ENCODE data around the gene APOA5. TPM values are rescaled to one million over a fixed set of nuclear protein-coding genes. Genes with fewer than 3 reads are reported as not detected.

The APOA5 gene
- total and polyA plus RNA-seq, 2 of the 13 experiments (the other 11 are each of a cell fraction or from before 2014, with no cell fraction given): 44.0 to 49.1 TPM

- no peak for TF ChIP-seq IRF9 (CRISPR knock-in tag; IDR thresholded peaks at IDR 0.05; ENCODE audit: borderline replicate concordance)
- TF ChIP-seq CEBPB (IDR thresholded peaks at IDR 0.05; ENCODE audit: borderline replicate concordance, low read depth, low read length): no peak
- TF ChIP-seq CCDC6 (CRISPR knock-in tag; IDR thresholded peaks at IDR 0.05): no peak
- no peak for TF ChIP-seq ZNF749 (CRISPR knock-in tag; IDR thresholded peaks at IDR 0.05; ENCODE audit: borderline replicate concordance)
- TF ChIP-seq ZNF644 (CRISPR knock-in tag; IDR thresholded peaks at IDR 0.05; ENCODE audit: low read depth): no peak
- no peak for TF ChIP-seq MXD3 (CRISPR knock-in tag; IDR thresholded peaks at IDR 0.05)
- no peak for TF ChIP-seq KLF15 (CRISPR knock-in tag; IDR thresholded peaks at IDR 0.05; ENCODE audit: borderline replicate concordance)
- no peak for TF ChIP-seq GTF2F1 (IDR thresholded peaks at IDR 0.05; ENCODE audit: low read length)
- no peak for TF ChIP-seq GABPB1 (CRISPR knock-in tag; IDR thresholded peaks at IDR 0.05)
- no peak for TF ChIP-seq ZNF382 (CRISPR knock-in tag; IDR thresholded peaks at IDR 0.05; ENCODE audit: borderline replicate concordance)
- TF ChIP-seq DNMT1 (CRISPR knock-in tag; IDR thresholded peaks at IDR 0.05): no peak
- TF ChIP-seq POLR2G (IDR thresholded peaks at IDR 0.05; ENCODE audit: low read depth, low read length): no peak
- 0 out of 2 replicates have a peak, but pooled peaks have one; percentile 28 for TF ChIP-seq ZNF615 (CRISPR knock-in tag; IDR thresholded peaks at IDR 0.05; ENCODE audit: borderline replicate concordance)
- TF ChIP-seq ZNF563 (CRISPR knock-in tag; IDR thresholded peaks at IDR 0.05): no peak
- TF ChIP-seq ZNF446 (CRISPR knock-in tag; IDR thresholded peaks at IDR 0.05): peak; percentile 12; the same call in 1 of the 2 replicates
- no peak for TF ChIP-seq ZNF468 (CRISPR knock-in tag; IDR thresholded peaks at IDR 0.05)
- TF ChIP-seq ZNF609 (CRISPR knock-in tag; IDR thresholded peaks at IDR 0.05; ENCODE audit: borderline replicate concordance): peak; percentile 54; the same call in 1 of the 2 replicates
- TF ChIP-seq TIGD3 (CRISPR knock-in tag; IDR thresholded peaks at IDR 0.05; ENCODE audit: borderline replicate concordance): no peak
- TF ChIP-seq NCOA1 (CRISPR knock-in tag; IDR thresholded peaks at IDR 0.05): no peak; the same call in 1 of the 2 replicates
- TF ChIP-seq ZNF251 (CRISPR knock-in tag; IDR thresholded peaks at IDR 0.05): no peak
- no peak for TF ChIP-seq REPIN1 (CRISPR knock-in tag; IDR thresholded peaks at IDR 0.05; ENCODE audit: borderline replicate concordance, low read depth)
- no peak; the same call in 1 of the 2 replicates for TF ChIP-seq KLF12 (CRISPR knock-in tag; IDR thresholded peaks at IDR 0.05; ENCODE audit: borderline replicate concordance)
Observed at GRCh38 chr11:116825854-116826750, 34.4 kb upstream of the APOA5 start (continued).

Measured in HepG2 (cell line).